DMS 273 (cell line): ENCODE measurements around the gene PTPRN2.
"Not testable (repeated sequence)": the region's sequence is repeated elsewhere in the genome, so short reads cannot be mapped to it uniquely, and the experiment has no call there.

ENCODE experiments used
- DNase-seq: peaks from one replicate; lab custom pipeline; 2025; ENCODE audit not compliant: unreplicated experiment; lab: John Stamatoyannopoulos, UW

Gene PTPRN2

GRCh38 chr7:158390460-158390859 lies 197.2 kb downstream of the PTPRN2 start:
- DNase-seq: no peak

- no peak for DNase-seq
These were observed 197.9 kb downstream of the PTPRN2 start for GRCh38 chr7:158389514-158390425.

- DNase-seq: no peak
These were observed 198.7 kb downstream of the PTPRN2 start for GRCh38 chr7:158388928-158389327.

GRCh38 chr7:158388072-158388471 lies 199.6 kb downstream of the PTPRN2 start:
- no peak for DNase-seq

- DNase-seq: no peak
These were observed 200.1 kb downstream of the PTPRN2 start for GRCh38 chr7:158387546-158387891.

GRCh38 chr7:158386866-158387545 lies 200.6 kb downstream of the PTPRN2 start:
- no peak for DNase-seq

- no peak for DNase-seq
These were observed 201.3 kb downstream of the PTPRN2 start for GRCh38 chr7:158386355-158386618.

- not testable (repeated sequence) for DNase-seq
These were observed 201.9 kb downstream of the PTPRN2 start for GRCh38 chr7:158385496-158386354.

GRCh38 chr7:158384746-158385145 lies 202.9 kb downstream of the PTPRN2 start:
- DNase-seq: no peak

GRCh38 chr7:158383665-158384064 lies 204.0 kb downstream of the PTPRN2 start:
- no peak for DNase-seq

GRCh38 chr7:158382363-158383254 lies 205.0 kb downstream of the PTPRN2 start:
- no peak for DNase-seq

GRCh38 chr7:158381956-158382355 lies 205.7 kb downstream of the PTPRN2 start:
- DNase-seq: no peak

- DNase-seq: no peak
These were observed 208.6 kb downstream of the PTPRN2 start for GRCh38 chr7:158378978-158379377.

- no peak for DNase-seq
These were observed 209.6 kb downstream of the PTPRN2 start for GRCh38 chr7:158377800-158378623.

- not testable (repeated sequence) for DNase-seq
These were observed 210.8 kb downstream of the PTPRN2 start for GRCh38 chr7:158376839-158377186.

- not testable (repeated sequence) for DNase-seq
These were observed 211.3 kb downstream of the PTPRN2 start for GRCh38 chr7:158376146-158376838.

- no peak for DNase-seq
These were observed 212.6 kb downstream of the PTPRN2 start for GRCh38 chr7:158375034-158375433.

- DNase-seq: no peak
These were observed 213.0 kb downstream of the PTPRN2 start for GRCh38 chr7:158374586-158374985.

- DNase-seq: no peak
These were observed 213.5 kb downstream of the PTPRN2 start for GRCh38 chr7:158374146-158374545.
